Right ventricle myocardium inferior (tissue), 1 donor: ENCODE measurements around the gene SAMMSON. TPM values are rescaled to one million over a fixed set of nuclear protein-coding genes. Genes with fewer than 3 reads are reported as not detected.

Experiments used
- ATAC-seq: fragments of 200-7000 bp; cut with Tn5 transposase; one replicate; pipeline ENCODE4 v1.9.1; 2020; ENCODE audit warnings: mild to moderate bottlenecking, moderate library complexity
- DNase-seq: peaks from one replicate; pipeline ENCODE4 v3.0.0; 2021; ENCODE audit errors: missing footprints
- intact Hi-C: fragments of 100-400 bp; cut with DNase I; formaldehyde crosslinking; loops from one replicate; pipeline ENCODE4 v1.11.0; 2022
- total RNA-seq: library from RNA; stranded (reverse); fragmentation: NEBNext Ultra II Directional; extraction: Animal tissue kit (Norgen Biotek cat#: 25700); gene quantifications from one replicate; pipeline ENCODE4 v1.2.1, GENCODE V29; 2021
- donor health status: DM: no; HTN: yes; CAD: no; lungs with severe emphysema.

Gene SAMMSON
- total RNA-seq, 1 donor from 2014 or later = not detected

GRCh38 chr3:70072180-70072579, 72.6 kb downstream of the SAMMSON start:
- ATAC-seq (no peak), DNase-seq (no peak)
- intact Hi-C loops = no loop called here

DNA sequence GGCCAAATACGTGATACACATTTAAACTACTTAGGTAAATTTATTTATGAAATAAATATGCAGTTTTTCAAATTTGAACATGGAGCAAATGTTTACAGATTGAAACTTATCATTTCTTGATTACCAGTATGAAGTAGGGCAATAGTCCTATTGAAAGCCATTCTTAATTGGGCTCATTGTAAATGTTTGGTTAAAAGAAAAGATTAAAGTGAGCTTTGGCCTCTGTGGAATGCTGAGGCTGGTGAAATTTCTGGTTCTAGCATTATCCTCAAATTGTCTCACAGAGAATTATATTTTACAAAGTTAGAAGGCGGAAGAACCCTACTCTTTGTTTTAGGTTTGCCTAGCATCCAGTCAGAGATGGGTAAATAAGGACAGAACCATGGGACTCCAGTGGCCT, 73.2 kb downstream of the SAMMSON start:
- intact Hi-C loops = no loop called here
- no peak for ATAC-seq
- no peak for DNase-seq

DNA sequence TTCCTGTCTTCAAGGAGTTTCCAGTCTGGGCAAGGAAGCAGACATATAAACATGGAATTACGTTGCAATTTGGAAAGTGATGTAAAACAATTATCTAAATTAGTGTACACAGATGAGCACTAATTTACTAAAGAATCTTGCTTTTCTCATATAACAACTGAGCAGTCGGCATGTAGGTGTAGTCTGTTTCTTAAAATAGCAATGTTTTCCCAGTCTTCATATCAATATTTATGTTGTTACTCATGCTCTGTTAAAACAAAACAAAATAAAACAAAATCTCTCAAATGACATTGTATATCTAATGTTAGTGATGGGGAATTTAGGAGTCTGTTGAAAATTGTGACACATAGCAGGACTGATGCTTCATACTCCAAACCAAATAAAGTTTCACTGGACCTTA, 75.6 kb downstream of the SAMMSON start:
- no peak for DNase-seq
- ATAC-seq = no peak
- intact Hi-C loops = no loop called here

DNA sequence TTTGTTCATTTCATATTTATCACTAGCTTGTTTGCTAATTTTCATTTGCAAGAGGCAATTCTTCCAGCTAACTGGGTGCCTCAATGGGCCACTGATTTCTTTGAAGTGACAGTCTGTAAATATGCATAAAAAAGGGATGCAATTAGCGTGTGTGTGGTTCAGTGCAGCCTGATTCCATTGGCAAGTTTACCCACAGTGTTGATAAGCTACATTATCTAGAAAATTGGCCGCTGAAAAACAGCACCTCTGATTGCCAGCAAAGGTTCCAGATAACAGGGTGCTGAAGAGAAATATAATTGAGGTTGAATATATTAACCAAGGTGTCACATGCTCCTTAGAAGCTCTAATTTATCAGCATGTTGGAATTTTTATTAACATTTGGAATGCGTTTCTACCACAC, 76.9 kb downstream of the SAMMSON start:
- intact Hi-C loops = no loop called here
- DNase-seq = no peak
- no peak for ATAC-seq

- ATAC-seq (no peak), DNase-seq (no peak)
- intact Hi-C loops = no loop called here
These were observed 79.2 kb downstream of the SAMMSON start for GRCh38 chr3:70078778-70079177.

DNA sequence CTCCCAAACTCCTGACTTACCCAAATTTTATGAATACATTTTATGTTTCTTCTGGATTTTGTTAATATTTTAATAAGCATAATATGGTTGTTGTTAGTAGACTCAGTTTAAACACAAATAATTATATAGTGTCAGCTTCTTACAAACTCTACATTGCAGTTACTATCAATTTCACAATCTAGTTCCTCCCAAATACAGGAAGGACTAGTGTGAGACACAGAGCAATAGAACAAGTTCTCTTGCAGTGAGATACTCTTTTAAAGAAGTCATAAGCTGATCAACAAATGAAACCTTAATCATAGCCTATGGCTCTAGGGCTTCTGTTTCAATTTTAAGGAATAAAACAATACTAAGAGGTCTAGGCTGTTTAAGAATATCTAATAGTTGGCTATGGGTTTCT, 86.1 kb downstream of the SAMMSON start:
- ATAC-seq (no peak), DNase-seq (no peak)
- intact Hi-C loops = no loop called here

DNA sequence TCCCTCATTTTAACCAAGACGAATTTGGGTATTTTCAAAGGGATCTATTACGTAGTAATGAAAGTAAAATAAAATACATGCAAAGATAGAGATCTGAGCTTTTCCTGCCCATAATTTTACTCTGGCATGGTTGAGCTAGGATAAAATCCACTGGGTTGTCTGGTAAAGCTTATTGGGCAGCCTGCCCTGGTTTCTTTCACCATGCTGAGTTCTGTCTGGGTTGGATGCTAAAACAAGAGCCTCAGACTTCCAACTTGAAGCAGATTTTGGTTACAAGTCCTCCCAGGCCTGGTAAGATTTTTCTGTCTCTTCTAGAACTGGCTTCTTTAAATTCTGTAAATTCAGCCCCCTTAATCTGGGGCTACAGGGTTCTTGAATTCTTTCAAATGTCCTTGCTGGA, 86.8 kb downstream of the SAMMSON start:
- no peak for DNase-seq
- intact Hi-C loops = no loop called here
- no peak for ATAC-seq

DNA sequence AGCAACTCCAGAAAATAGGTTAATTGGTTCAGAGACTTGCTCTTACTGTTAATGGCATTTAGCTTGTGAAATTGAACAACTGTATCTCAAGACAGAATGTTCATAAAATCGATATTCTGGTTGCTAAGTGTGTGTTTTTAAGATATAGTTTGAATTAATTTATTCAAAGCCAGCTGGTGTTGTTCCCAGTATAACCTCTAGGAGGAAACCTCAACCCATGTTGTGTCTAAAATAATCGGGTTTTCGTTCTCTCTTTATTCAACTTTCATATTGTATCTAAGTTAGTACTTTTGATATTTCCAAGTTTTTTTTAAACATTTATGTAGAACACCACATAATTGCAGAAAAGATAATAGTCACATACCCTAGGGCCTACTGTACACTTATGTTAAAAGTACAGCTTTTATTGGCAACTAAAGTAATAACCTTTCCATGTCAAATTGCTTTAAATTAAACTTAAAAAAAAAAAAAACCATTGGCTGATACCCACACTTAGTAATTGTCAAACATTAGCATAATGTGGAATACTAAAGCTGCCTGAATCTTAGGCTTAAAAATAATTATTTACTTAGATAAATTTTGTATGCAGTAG, 90.9 kb downstream of the SAMMSON start:
- DNase-seq = no peak
- intact Hi-C loops = no loop called here
- no peak for ATAC-seq

DNA sequence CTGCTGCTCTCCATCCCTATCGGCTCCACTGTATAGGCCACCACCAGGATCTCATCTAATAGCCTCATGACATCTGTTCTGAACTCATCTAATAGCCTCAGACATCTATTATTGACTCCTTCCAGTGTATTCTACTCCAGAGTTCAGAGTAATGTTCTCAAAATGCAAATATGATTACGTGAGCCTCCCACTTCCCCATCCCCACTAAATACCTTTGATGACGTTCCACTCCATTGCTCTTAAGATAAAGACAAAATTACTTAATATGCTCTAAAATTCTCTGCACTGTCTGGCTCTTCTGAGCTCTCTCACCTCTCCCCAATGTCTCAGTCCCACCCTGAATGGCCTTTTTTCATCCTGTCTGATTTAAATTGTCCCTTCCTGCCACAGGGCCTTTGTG, 94.7 kb downstream of the SAMMSON start:
- DNase-seq = no peak
- no peak for ATAC-seq
- intact Hi-C loops = no loop called here

DNA sequence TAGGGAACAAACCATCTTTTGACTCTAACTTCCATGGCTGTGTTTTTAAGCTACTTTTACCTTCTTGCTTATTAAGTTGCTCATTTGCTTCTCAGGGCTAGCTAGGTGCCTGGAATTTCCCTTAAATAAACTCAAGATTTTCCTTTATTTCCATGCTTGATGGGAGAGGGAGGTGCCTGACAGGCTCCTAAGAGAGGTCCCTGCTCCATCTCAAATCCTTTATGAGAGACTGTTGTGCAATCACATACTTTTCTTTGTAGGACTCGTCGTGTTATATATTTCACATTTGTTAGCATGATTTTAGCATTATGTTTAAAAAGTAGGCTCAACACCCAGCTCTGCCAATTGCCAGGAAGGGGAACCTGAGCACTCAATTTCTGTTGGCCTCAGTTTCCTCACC, 95.7 kb downstream of the SAMMSON start:
- no peak for DNase-seq
- intact Hi-C loops = no loop called here
- no peak for ATAC-seq

DNA sequence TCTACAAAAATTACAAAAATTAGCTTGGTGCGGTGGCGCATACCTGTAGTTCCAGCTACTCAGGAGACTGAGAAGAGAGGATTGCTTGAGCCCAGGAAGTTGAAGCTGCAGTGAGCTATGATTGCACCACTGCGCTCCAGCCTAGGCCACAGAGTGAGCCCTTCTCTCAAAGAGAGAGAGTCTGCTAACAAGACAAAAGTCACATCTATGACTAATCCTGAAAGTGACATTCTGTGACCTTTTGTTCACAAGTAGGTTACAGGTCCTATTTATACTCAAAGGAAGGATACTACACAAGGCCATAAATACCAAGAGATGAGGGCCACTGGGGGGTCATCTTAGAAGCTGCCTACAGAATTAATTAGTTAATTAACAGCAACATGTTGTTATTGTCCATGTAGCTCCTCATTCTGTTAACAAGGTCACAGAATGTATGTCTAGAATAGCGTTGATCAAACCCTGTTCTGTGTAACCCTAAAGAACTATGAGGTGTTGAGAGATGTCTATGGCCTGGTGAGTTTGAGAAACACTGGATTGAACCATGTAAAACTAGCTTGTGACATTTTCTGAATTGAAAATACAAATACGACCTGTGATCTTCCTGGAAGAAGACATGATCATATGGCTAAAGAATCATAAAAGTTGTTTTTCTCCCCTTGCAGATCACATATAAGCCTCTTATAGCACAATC, 97.0 kb downstream of the SAMMSON start:
- intact Hi-C loops = no loop called here
- DNase-seq (no peak), ATAC-seq (no peak)

- no peak for ATAC-seq
- no peak for DNase-seq
- intact Hi-C loops = no loop called here
These were observed 97.6 kb downstream of the SAMMSON start for GRCh38 chr3:70097084-70097483.

- DNase-seq (no peak), ATAC-seq (no peak)
- intact Hi-C loops = no loop called here
These were observed 108.5 kb downstream of the SAMMSON start for GRCh38 chr3:70108072-70108471.

DNA sequence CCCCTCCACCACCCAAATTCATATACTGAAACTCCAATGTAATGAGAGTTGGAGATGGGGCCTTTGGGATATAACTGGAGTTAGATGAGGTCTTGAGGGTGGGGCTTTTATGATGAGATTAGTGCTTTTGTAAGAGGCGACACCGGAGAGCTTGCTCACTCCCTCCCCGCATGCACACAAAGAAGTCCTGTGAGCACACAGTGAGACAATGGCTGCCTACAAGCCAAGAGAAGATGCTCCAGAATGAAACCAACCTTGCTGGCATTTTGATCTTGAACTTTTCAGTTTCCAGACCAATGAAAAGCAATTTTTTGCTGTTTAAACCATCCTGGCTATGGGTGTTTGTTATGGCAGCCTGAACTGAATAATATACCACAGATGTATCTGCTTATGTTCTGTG, 109.0 kb downstream of the SAMMSON start:
- DNase-seq (no peak), ATAC-seq (no peak)
- intact Hi-C loops = no loop called here

DNA sequence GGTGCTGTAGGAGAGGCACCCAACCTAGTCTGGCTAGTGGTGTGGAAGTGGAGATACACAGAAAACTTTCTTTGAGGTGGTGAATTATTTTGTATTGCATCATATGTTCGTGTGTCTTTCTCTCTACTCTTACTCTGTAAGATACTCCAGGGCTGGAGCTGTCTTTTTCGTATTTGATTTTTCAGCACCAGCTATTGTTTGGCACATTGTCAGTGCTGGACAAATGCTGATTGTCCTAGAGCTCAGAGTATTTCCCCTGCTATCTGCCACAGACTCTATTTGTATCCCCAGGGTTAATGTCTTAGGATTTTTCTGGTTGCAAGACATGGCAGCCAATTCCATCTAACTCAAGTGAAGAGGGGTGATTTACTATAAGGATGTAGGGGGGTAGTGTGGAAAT, 110.5 kb downstream of the SAMMSON start:
- no peak for ATAC-seq
- intact Hi-C loops = no loop called here
- no peak for DNase-seq

GRCh38 chr3:70111411-70111810, 111.9 kb downstream of the SAMMSON start:
- intact Hi-C loops = no loop called here
- DNase-seq (no peak), ATAC-seq (no peak)

- DNase-seq (no peak), ATAC-seq (no peak)
- intact Hi-C loops = no loop called here
These were observed 113.2 kb downstream of the SAMMSON start for GRCh38 chr3:70112751-70113150.

- no peak for DNase-seq
- intact Hi-C loops = no loop called here
- no peak for ATAC-seq
These were observed 114.9 kb downstream of the SAMMSON start for GRCh38 chr3:70114431-70114830.

- ATAC-seq (no peak), DNase-seq (no peak)
- intact Hi-C loops = no loop called here
These were observed 120.3 kb downstream of the SAMMSON start for GRCh38 chr3:70119879-70120278.
